PC-9 (cell line): ENCODE results near the gene ID2. TPM values are rescaled to one million over a fixed set of nuclear protein-coding genes. Genes with fewer than 3 reads are reported as not detected.

Experiments used
- BruUV-seq: library from RNA; stranded (reverse); fragments of 400-500 nt; replicated peaks from 2 replicates; lab custom pipeline; 2021; lab: Mats Ljungman, UMichigan
- CTCF ChIA-PET: fragments of 300-600 bp; sonication (Branson Sonifier 250); formaldehyde crosslinking; loops from one replicate; lab custom pipeline; 2022; ENCODE audit warnings: antibody characterized with exemption; lab: Charles Lee
- POLR2A ChIA-PET: fragments of 300-600 bp; sonication (Branson Sonifier 250); formaldehyde crosslinking; loops from one replicate; lab custom pipeline; 2022; ENCODE audit warnings: antibody characterized with exemption; ENCODE audit not compliant: unreplicated experiment; lab: Charles Lee
- DNase-seq, 2 experiments: peaks; one replicate each; pipeline versions ENCODE4 v3.0.0 to v3.0.0-alpha.2; 2015 to 2022; ENCODE audit warnings: mixed read lengths in 1 of 2
- H2AFZ ChIP-seq: fragments of 200-600 bp; sonication (generic); 2 replicates; pipeline ENCODE4 v1.8.1; 2017; ENCODE audit warnings: antibody characterized with exemption
- H3F3A ChIP-seq: fragments of 200-600 bp; sonication (generic); 2 replicates; pipeline ENCODE4 v1.8.1; 2017; ENCODE audit warnings: antibody characterized with exemption, mild to moderate bottlenecking, low read depth; ENCODE audit not compliant: insufficient read depth
- H3K27ac ChIP-seq: fragments of 200-600 bp; sonication (generic); 2 replicates; pipeline ENCODE4 v1.6.1; 2016; ENCODE audit warnings: mixed run types
- H3K27me3 ChIP-seq: fragments of 200-600 bp; sonication (generic); 2 replicates; pipeline ENCODE4 v1.6.1; 2016; ENCODE audit warnings: low read depth, mixed run types; ENCODE audit not compliant: insufficient read depth
- H3K36me3 ChIP-seq: fragments of 200-600 bp; sonication (generic); 2 replicates; pipeline ENCODE4 v1.6.1; 2016; ENCODE audit warnings: low read depth, mixed run types
- H3K4me1 ChIP-seq: fragments of 200-600 bp; sonication (generic); replicated peaks from 2 replicates; pipeline ENCODE4 v1.6.1; 2016; ENCODE audit warnings: mixed run types; ENCODE audit not compliant: insufficient read depth
- H3K4me2 ChIP-seq: fragments of 200-600 bp; sonication (generic); 2 replicates; pipeline ENCODE4 v1.6.1; 2017; ENCODE audit warnings: mixed run types
- H3K4me3 ChIP-seq: fragments of 200-600 bp; sonication (generic); 2 replicates; pipeline ENCODE4 v1.6.1; 2016; ENCODE audit warnings: mixed run types
- H3K79me2 ChIP-seq: fragments of 200-600 bp; sonication (generic); 2 replicates; pipeline ENCODE4 v1.6.1; 2017; ENCODE audit warnings: low read depth, mixed run types
- H3K9me2 ChIP-seq: fragments of 200-600 bp; sonication (generic); 2 replicates; pipeline ENCODE4 v1.8.1; 2017; ENCODE audit warnings: mild to moderate bottlenecking; ENCODE audit not compliant: insufficient read depth
- H3K9me3 ChIP-seq: fragments of 200-600 bp; sonication (generic); 2 replicates; pipeline ENCODE4 v1.8.1; 2016; ENCODE audit warnings: low read depth; ENCODE audit not compliant: insufficient read depth
- H4K20me1 ChIP-seq: fragments of 200-600 bp; sonication (generic); 2 replicates; pipeline ENCODE4 v1.8.1; 2017; ENCODE audit not compliant: insufficient read depth
- EZH2 ChIP-seq: fragments of 200-600 bp; sonication (generic); IDR thresholded peaks from 2 replicates; pipeline ENCODE4 v1.8.0; 2017; ENCODE audit warnings: antibody characterized with exemption, low read depth
- intact Hi-C: fragments of 100-400 bp; cut with micrococcal nuclease; formaldehyde crosslinking; loops from one replicate; pipeline ENCODE4 v1.10.0; 2022; ENCODE audit not compliant: unreplicated experiment
- total RNA-seq: library from RNA; stranded (reverse); gene quantifications from 2 replicates; pipeline ENCODE4 v1.2.3, GENCODE V29; 2021
- TF ChIP-seq, protein P1 (sequence below): fragments of 200-600 bp; sonication (generic); conservative IDR thresholded peaks from 2 replicates; pipeline ENCODE4 v1.6.1; 2017; ENCODE audit warnings: mixed run types, antibody characterized with exemption, mild to moderate bottlenecking, moderate library complexity

The ID2 gene
- total RNA-seq, 1 experiment from 2014 or later, result 0.61 TPM

DNA sequence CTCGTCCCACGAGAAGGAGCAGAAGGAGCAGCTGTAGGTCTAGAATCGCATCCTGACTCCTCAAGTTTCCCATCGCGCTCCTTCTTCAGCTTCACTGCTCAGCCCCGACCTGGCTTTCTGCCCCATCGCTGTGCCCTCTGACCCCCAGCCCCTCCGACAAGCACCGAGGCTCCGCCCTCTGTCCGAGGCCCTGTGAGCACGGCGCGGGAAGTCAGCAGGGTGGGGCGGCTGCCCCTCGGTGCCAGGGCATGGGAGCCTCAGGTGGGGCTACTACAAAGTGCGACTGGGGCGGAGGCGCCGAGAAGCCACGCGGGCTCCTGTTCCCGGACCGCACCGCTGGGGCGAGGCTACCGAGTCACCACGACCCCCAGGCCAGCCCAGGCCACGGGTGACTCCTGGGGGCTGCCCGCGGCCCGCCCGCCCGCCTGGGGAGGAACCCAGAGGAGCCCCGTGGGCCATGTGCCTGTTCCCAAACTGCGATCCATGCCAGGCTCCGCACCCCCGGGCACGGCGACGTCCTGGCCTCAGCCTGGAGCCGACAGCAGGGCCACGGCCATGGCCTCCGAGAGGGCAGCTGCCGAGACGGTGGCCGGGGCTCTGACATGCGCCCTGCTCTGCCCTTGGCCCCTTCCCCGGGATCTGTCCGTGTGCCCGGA is 36.6 kb upstream of the ID2 start:
- no peak overlapping the region for H3K4me2 ChIP-seq
- ChIA-PET CTCF (no interaction called here), POLR2A (no interaction called here)
- TF ChIP-seq, protein P1, sequence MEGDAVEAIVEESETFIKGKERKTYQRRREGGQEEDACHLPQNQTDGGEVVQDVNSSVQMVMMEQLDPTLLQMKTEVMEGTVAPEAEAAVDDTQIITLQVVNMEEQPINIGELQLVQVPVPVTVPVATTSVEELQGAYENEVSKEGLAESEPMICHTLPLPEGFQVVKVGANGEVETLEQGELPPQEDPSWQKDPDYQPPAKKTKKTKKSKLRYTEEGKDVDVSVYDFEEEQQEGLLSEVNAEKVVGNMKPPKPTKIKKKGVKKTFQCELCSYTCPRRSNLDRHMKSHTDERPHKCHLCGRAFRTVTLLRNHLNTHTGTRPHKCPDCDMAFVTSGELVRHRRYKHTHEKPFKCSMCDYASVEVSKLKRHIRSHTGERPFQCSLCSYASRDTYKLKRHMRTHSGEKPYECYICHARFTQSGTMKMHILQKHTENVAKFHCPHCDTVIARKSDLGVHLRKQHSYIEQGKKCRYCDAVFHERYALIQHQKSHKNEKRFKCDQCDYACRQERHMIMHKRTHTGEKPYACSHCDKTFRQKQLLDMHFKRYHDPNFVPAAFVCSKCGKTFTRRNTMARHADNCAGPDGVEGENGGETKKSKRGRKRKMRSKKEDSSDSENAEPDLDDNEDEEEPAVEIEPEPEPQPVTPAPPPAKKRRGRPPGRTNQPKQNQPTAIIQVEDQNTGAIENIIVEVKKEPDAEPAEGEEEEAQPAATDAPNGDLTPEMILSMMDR, result no peak
- no peak for TF ChIP-seq EZH2
- BruUV-seq, result no TSS peak
- H2AFZ ChIP-seq, result no peak overlapping the region
- H3K9me3 ChIP-seq, result no peaks in the 10 kb centered on the region
- peaks cover 5% of the 10 kb centered on the region for H3F3A ChIP-seq
- H3K27me3 ChIP-seq, result peaks cover 54% of the 10 kb centered on the region
- H4K20me1 ChIP-seq, result no peaks in the 10 kb centered on the region
- DNase-seq, result no peak
- intact Hi-C loops, result no loop called here
- no peaks in the 10 kb centered on the region for H3K9me2 ChIP-seq
- H3K36me3 ChIP-seq, result no peaks in the 10 kb centered on the region
- no peaks in the 10 kb centered on the region for H3K79me2 ChIP-seq
- no peak overlapping the region for H3K4me3 ChIP-seq
- H3K27ac ChIP-seq, result no peak overlapping the region
- no peaks in the 10 kb centered on the region for H3K4me1 ChIP-seq

DNA sequence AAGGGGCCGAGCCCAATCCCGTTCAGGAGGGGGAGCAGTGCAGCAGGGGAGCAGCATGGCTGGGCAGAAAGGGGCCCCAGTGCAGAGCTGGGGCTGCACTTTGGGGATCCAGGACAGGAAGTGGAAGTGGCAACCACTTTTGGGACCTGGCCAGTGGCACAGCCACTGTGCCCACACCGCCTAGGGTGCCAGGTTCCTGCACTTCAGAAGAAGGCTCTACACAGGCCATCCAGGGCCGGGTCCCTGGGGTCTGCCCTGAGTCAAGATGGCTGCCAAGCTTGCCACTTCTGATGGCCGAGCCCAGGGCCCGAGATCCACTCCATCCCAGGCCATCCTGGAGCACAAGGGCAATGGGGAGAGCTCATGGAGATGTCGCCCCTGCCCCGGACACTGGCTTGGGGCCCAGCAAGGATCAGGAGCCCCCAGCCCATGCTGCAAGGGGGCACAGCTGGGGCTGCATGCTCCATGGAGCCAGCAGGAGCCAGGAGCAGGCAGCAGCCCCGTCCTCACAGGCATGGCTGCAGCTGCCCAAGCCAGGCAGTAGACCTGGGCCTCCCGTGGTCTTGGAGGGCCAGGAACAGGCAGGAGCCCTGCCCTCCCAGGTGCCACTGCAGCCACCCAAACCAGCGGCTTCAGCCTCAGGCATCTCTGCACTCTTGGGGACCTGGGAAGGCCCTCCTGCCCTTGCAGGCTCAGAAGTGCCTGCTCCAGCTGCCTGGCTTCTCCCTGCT is 35.0 kb upstream of the ID2 start:
- H4K20me1 ChIP-seq, result no peaks in the 10 kb centered on the region
- H3K27me3 ChIP-seq, result peaks cover 50% of the 10 kb centered on the region
- no peak for DNase-seq
- TF ChIP-seq, protein P1, result no peak
- no peak for TF ChIP-seq EZH2
- BruUV-seq, result no TSS peak
- intact Hi-C loops, result no loop called here
- no peak overlapping the region for H3K4me2 ChIP-seq
- no peak overlapping the region for H3K4me3 ChIP-seq
- H3K79me2 ChIP-seq, result no peaks in the 10 kb centered on the region
- ChIA-PET CTCF (no interaction called here), POLR2A (no interaction called here)
- no peaks in the 10 kb centered on the region for H3K9me2 ChIP-seq
- H3F3A ChIP-seq, result peaks cover 5% of the 10 kb centered on the region
- H2AFZ ChIP-seq, result no peak overlapping the region
- H3K27ac ChIP-seq, result no peak overlapping the region
- H3K36me3 ChIP-seq, result no peaks in the 10 kb centered on the region
- H3K4me1 ChIP-seq, result no peaks in the 10 kb centered on the region
- H3K9me3 ChIP-seq, result no peaks in the 10 kb centered on the region

DNA sequence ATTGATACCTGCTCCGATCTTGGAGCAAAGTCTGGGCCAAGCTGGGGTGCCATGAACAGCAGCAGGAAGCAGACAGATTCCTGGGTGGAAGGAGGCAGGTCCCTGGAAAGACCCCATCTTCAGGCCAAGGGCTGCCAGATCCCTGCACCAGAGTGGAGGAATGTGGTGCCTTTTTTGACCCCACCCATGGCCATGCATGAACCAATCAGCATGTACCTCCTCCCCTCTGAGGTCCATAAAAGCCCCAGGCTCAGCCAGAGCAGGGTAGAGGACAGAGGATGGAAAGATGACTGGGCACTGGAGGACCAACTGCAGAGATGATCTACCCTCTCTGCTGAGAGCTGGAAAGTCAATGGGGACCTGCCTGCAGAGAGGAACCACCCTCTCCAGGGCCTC is 34.4 kb upstream of the ID2 start:
- BruUV-seq, result no TSS peak
- Histone ChIP-seq H3K4me1 (no peaks in the 10 kb centered on the region), H3K4me3 (no peak overlapping the region), H2AFZ (no peak overlapping the region), H3K4me2 (no peak overlapping the region), H3K9me3 (no peaks in the 10 kb centered on the region), H3K27me3 (peaks cover 50% of the 10 kb centered on the region), H3K27ac (no peak overlapping the region), H3F3A (peaks cover 5% of the 10 kb centered on the region), H4K20me1 (no peaks in the 10 kb centered on the region), H3K9me2 (no peaks in the 10 kb centered on the region), H3K36me3 (no peaks in the 10 kb centered on the region), H3K79me2 (no peaks in the 10 kb centered on the region)
- ChIA-PET POLR2A (no interaction called here), CTCF (no interaction called here)
- no peak for DNase-seq
- no peak for TF ChIP-seq EZH2
- TF ChIP-seq, protein P1, result no peak
- intact Hi-C loops, result no loop called here
